Activated CD4-positive, alpha-beta memory T cell treated with anti-CD3 and anti-CD28 coated beads for 36 hours (primary cell): Measurements from ENCODE around the gene SLC2A10. TPM values are rescaled to one million over a fixed set of nuclear protein-coding genes. Genes with fewer than 3 reads are reported as not detected.

Experiments used
- CTCF ChIA-PET: fragments of 350-600 bp; sonication (Branson Sonifier 250); formaldehyde crosslinking; loops from one replicate; lab custom pipeline; 2021; ENCODE audit warnings: antibody characterized with exemption, inconsistent platforms; lab: Charles Lee
- POLR2A ChIA-PET: fragments of 350-600 bp; sonication (Branson Sonifier 250); formaldehyde crosslinking; loops from one replicate; lab custom pipeline; 2021; ENCODE audit warnings: antibody characterized with exemption; lab: Charles Lee
- DNase-seq: peaks from one replicate; pipeline ENCODE4 v3.0.0-alpha.2; 2020
- H3K27ac Mint-ChIP-seq: one replicate; pipeline ENCODE4 v1.8.0; 2021; ENCODE audit warnings: mixed read lengths
- H3K27me3 Mint-ChIP-seq: one replicate; pipeline ENCODE4 v1.8.0; 2021; ENCODE audit warnings: mixed read lengths
- H3K36me3 Mint-ChIP-seq: one replicate; pipeline ENCODE4 v1.8.0; 2021; ENCODE audit warnings: mixed read lengths
- H3K4me1 Mint-ChIP-seq: one replicate; pipeline ENCODE4 v1.8.0; 2021; ENCODE audit warnings: low read depth, mixed read lengths
- H3K4me3 Mint-ChIP-seq: one replicate; pipeline ENCODE4 v1.8.0; 2021; ENCODE audit warnings: mild to moderate bottlenecking, mixed read lengths
- H3K9me3 Mint-ChIP-seq: one replicate; pipeline ENCODE4 v1.8.0; 2021; ENCODE audit warnings: mixed read lengths
- intact Hi-C: fragments of 100-400 bp; cut with micrococcal nuclease; formaldehyde crosslinking; loops from one replicate; pipeline ENCODE4 v1.15.1; 2023
- total RNA-seq, 2 experiments: library from RNA; stranded (reverse); gene quantifications; one replicate each; pipeline ENCODE4 v1.2.3, GENCODE V29; 2021

SLC2A10 gene
- total RNA-seq, 2 experiments from 2014 or later: not detected

GRCh38 chr20:46724343-46724959 lies 15.0 kb downstream of the SLC2A10 start:
- intact Hi-C loops: no loop called here

GRCh38 chr20:46725186-46726165 lies 16.0 kb downstream of the SLC2A10 start:
- ChIA-PET POLR2A (no interaction called here), CTCF (no interaction called here)
- no peak for DNase-seq
- Mint-ChIP-seq H3K4me3 (no peak overlapping the region), H3K4me1 (no peaks in the 10 kb centered on the region), H3K27me3 (no peaks in the 10 kb centered on the region), H3K9me3 (peaks cover 4% of the 10 kb centered on the region), H3K27ac (no peak overlapping the region), H3K36me3 (peaks cover 1% of the 10 kb centered on the region)
- intact Hi-C loops: no loop called here

More at GRCh38 chr20:46724343-46724959, 15.0 kb downstream of the SLC2A10 start:
- peaks cover 15% of the 10 kb centered on the region for H3K9me3 Mint-ChIP-seq
- no peak for DNase-seq
- POLR2A ChIA-PET: no interaction called here
- no peak overlapping the region for H3K27ac Mint-ChIP-seq
- H3K36me3 Mint-ChIP-seq: peaks cover 3% of the 10 kb centered on the region
- no peaks in the 10 kb centered on the region for H3K27me3 Mint-ChIP-seq
- no peak overlapping the region for H3K4me3 Mint-ChIP-seq
- CTCF ChIA-PET: no interaction called here
- H3K4me1 Mint-ChIP-seq: no peaks in the 10 kb centered on the region

DNA sequence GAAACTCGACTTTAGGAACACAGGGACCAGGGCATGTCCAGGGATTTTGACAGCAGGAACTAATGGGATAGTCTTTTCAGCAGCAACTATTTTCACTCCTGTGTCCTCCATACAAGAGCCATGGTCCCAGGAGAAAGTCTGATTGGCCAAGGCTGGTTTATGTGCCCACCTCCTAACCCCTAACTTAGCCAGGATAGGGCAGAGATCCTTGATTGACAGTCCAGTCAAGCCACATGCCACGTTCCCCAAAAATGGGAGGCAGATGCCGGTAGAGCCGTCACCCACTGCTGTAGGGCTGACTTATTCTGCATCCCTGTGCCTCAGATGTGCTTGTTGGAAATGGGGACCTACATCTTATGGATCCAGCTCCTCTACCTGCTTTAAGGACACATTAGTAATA lies 22.3 kb downstream of the SLC2A10 start:
- peaks cover 11% of the 10 kb centered on the region for H3K27me3 Mint-ChIP-seq

GRCh38 chr20:46735436-46735835 lies 26.0 kb downstream of the SLC2A10 start:
- DNase-seq: no peak
- ChIA-PET POLR2A (no interaction called here), CTCF (interaction anchor here (1.5 kb wide), 1 partner anchor 17 kb away, joined by 5 read pairs; no protein-coding TSS in a partner anchor)
- Mint-ChIP-seq H3K9me3 (peaks cover 1% of the 10 kb centered on the region), H3K4me3 (no peak overlapping the region), H3K36me3 (no peaks in the 10 kb centered on the region), H3K27ac (no peak overlapping the region), H3K27me3 (peaks cover 26% of the 10 kb centered on the region), H3K4me1 (no peaks in the 10 kb centered on the region)
- intact Hi-C loops: no loop called here

More for the DNA sequence above, 22.3 kb downstream of the SLC2A10 start:
- no peak overlapping the region for H3K4me3 Mint-ChIP-seq
- H3K4me1 Mint-ChIP-seq: no peaks in the 10 kb centered on the region
- ChIA-PET CTCF (no interaction called here), POLR2A (no interaction called here)
- no peak for DNase-seq
- no peaks in the 10 kb centered on the region for H3K36me3 Mint-ChIP-seq
- intact Hi-C loops: no loop called here
- H3K9me3 Mint-ChIP-seq: no peaks in the 10 kb centered on the region
- H3K27ac Mint-ChIP-seq: no peak overlapping the region

- ChIA-PET POLR2A (no interaction called here), CTCF (interaction anchor here (1.1 to 1.4 kb wide), 2 partner anchors 13 to 14 kb away, joined by 3 to 4 read pairs; no protein-coding TSS in a partner anchor)
- H3K36me3 Mint-ChIP-seq: no peaks in the 10 kb centered on the region
- H3K4me3 Mint-ChIP-seq: no peak overlapping the region
- peaks cover 40% of the 10 kb centered on the region for H3K27me3 Mint-ChIP-seq
- DNase-seq: no peak
- H3K4me1 Mint-ChIP-seq: no peaks in the 10 kb centered on the region
- H3K27ac Mint-ChIP-seq: no peak overlapping the region
- intact Hi-C loops: no loop called here
- peaks cover 2% of the 10 kb centered on the region for H3K9me3 Mint-ChIP-seq
Observed at GRCh38 chr20:46739431-46740213, 30.2 kb downstream of the SLC2A10 start.

DNA sequence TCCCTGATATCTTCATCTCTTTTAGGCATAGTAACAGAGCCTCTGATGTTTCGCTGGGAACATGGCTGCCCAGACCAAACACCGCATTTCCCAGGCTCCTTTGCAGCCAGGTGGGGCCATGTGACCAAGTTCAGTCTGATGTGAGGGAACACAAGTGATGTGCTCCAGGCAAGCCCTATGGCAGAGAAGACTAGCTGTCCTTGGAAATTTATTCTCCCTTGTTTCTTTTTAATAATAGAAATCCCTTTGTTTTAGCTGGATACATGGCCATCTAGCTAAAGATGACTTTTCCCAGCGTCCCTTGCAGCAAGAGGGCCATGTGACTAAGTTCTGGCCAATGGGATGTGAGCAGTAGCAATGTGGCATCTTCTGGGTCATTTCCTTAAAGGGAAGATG lies 30.8 kb downstream of the SLC2A10 start:
- Mint-ChIP-seq H3K9me3 (peaks cover 2% of the 10 kb centered on the region), H3K36me3 (no peaks in the 10 kb centered on the region), H3K4me3 (no peak overlapping the region), H3K27me3 (peaks cover 42% of the 10 kb centered on the region), H3K27ac (no peak overlapping the region), H3K4me1 (no peaks in the 10 kb centered on the region)
- no peak for DNase-seq
- ChIA-PET POLR2A (no interaction called here), CTCF (interaction anchor here (1.1 kb wide), 1 partner anchor 13 kb away, joined by 4 read pairs; no protein-coding TSS in a partner anchor)
- intact Hi-C loops: no loop called here

DNA sequence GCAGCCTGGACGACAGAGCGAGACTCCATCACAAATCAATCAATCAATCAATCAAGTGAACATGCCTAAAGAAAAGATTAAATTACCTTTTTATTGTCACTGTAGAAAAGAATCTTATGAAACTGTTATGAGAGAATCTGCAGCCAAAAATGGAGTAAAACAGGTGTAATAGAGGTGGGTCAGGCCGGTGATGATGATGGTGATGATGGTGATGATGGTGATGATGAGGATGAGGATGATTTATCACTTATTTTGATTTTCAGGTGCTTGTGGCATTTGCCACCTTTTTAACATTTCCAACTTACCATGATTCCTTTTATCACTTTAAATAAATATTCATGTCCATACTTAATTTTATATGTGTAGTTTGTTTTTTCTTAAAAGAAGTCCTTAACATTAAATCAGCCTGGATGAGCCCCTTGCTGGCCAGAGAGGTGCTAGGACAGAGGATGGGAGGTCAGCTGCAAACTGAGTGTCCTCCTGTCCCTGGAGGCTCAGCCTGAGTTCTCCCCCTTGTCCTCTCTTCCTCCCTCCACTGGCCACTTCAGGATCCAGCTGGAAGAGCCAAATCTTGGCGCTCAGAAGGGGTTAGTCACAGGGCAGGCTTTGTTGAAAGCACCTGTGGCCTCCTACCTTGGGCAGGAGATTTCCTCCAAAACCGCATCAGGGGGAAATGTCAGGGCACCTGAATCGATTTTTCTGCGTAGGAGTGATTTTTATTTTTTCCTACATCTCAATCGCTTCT lies 32.6 kb downstream of the SLC2A10 start:
- no peak for DNase-seq
- intact Hi-C loops: no loop called here
- H3K4me3 Mint-ChIP-seq: no peak overlapping the region
- H3K9me3 Mint-ChIP-seq: peaks cover 2% of the 10 kb centered on the region
- CTCF ChIA-PET: no interaction called here
- H3K27me3 Mint-ChIP-seq: peaks cover 41% of the 10 kb centered on the region
- H3K27ac Mint-ChIP-seq: no peak overlapping the region
- POLR2A ChIA-PET: no interaction called here
- no peaks in the 10 kb centered on the region for H3K4me1 Mint-ChIP-seq
- H3K36me3 Mint-ChIP-seq: no peaks in the 10 kb centered on the region

DNA sequence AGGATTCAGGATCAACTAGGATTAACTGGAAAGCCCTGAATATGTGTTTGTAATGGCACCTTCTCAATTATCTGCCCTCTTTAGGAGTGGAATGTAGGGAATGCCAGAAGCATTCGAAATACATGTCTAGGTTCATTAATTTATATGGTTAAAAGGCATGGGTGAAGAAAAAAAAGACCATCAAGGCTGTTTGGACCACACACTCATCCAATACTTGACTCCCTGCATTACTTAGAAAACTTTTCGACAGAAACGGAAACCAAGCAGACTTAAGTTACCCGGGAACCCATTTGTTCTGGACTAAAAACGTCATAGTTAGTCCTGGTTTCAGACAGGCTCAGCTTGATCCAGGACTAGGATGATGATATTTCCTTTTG lies 33.2 kb downstream of the SLC2A10 start:
- no peak overlapping the region for H3K27ac Mint-ChIP-seq
- H3K4me3 Mint-ChIP-seq: no peak overlapping the region
- intact Hi-C loops: no loop called here
- H3K4me1 Mint-ChIP-seq: no peaks in the 10 kb centered on the region
- no peak for DNase-seq
- ChIA-PET CTCF (no interaction called here), POLR2A (no interaction called here)
- peaks cover 2% of the 10 kb centered on the region for H3K9me3 Mint-ChIP-seq
- H3K36me3 Mint-ChIP-seq: no peaks in the 10 kb centered on the region
- peaks cover 44% of the 10 kb centered on the region for H3K27me3 Mint-ChIP-seq

DNA sequence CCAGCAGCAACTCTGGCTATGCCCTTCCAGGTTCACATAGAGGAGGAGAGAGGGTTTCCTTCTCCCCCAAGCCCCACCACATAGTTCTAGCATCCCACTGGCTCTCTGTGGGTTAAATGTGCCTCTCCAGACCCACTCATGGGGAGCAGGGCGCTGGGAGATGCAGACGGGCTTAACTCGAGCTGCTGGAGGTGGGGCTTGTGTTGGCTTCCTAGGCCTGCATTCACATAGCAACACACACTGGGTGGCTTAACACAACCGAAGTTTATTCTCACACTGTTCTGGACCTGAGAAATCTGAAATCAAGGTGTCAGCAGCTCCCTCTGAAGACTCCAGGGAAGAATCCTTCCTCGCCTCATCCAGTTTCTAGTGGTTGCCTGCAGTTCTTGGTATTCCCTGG lies 33.6 kb downstream of the SLC2A10 start:
- DNase-seq: no peak
- intact Hi-C loops: no loop called here
- POLR2A ChIA-PET: no interaction called here
- Mint-ChIP-seq H3K4me1 (no peaks in the 10 kb centered on the region), H3K27ac (no peak overlapping the region), H3K27me3 (peaks cover 47% of the 10 kb centered on the region), H3K4me3 (no peak overlapping the region), H3K9me3 (peaks cover 2% of the 10 kb centered on the region), H3K36me3 (no peaks in the 10 kb centered on the region)
- CTCF ChIA-PET: no interaction called here

GRCh38 chr20:46746956-46747526 lies 37.6 kb downstream of the SLC2A10 start:
- no peak for DNase-seq
- ChIA-PET POLR2A (no interaction called here), CTCF (interaction anchor here (1.6 to 2.8 kb wide), 2 partner anchors 11 to 637 kb away, joined by 6 to 9 read pairs; no protein-coding TSS in a partner anchor)
- no peaks in the 10 kb centered on the region for H3K36me3 Mint-ChIP-seq
- intact Hi-C loops: no loop called here
- no peak overlapping the region for H3K27ac Mint-ChIP-seq
- H3K4me3 Mint-ChIP-seq: no peak overlapping the region
- H3K4me1 Mint-ChIP-seq: no peaks in the 10 kb centered on the region
- no peaks in the 10 kb centered on the region for H3K9me3 Mint-ChIP-seq
- peaks cover 48% of the 10 kb centered on the region for H3K27me3 Mint-ChIP-seq

DNA sequence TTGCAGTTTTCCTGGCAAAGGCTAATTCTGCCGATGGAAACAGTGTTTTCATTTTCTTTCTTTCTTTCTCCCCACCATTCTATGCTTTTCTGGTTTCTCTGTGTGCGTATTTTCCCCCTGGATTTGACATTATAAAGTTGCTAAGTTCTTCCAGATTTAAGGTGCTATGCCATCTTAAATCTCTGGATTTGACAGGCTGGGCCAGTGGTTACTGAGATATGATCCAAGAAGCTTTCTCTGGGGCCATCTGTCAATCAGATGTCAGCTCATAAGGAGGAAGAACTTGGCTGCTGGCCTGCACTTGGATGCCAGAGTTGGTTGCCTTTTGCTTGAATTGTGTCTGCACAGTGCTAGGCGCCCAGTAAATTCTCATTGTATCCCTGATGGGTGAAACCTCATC lies 39.7 kb downstream of the SLC2A10 start:
- peaks cover 41% of the 10 kb centered on the region for H3K27me3 Mint-ChIP-seq
- CTCF ChIA-PET: interaction anchor here (0.6 to 2.8 kb wide), 3 partner anchors 9 to 269 kb away, joined by 3 to 9 read pairs (median 3); no protein-coding TSS in a partner anchor
- H3K27ac Mint-ChIP-seq: no peak overlapping the region
- DNase-seq: no peak
- POLR2A ChIA-PET: no interaction called here
- intact Hi-C loops: no loop called here
- no peaks in the 10 kb centered on the region for H3K9me3 Mint-ChIP-seq
- H3K4me1 Mint-ChIP-seq: no peaks in the 10 kb centered on the region
- no peak overlapping the region for H3K4me3 Mint-ChIP-seq
- H3K36me3 Mint-ChIP-seq: no peaks in the 10 kb centered on the region
